ENCODE measurements around the gene DSEL.

- TF ChIP-seq NRF1 (IDR thresholded peaks at IDR 0.05; ENCODE audit: low read depth, low read length) (no peak), POLR2A (IDR thresholded peaks at IDR 0.05; ENCODE audit: control extremely low read depth in 1 of 2, low read depth in 2 of 2, low read length in 2 of 2) (no peak), CREB1 (IDR thresholded peaks at IDR 0.05) (no peak), EZH2 (IDR thresholded peaks at IDR 0.05; ENCODE audit: low read depth, low read length, severe bottlenecking) (no peak), ATF3 (IDR thresholded peaks at IDR 0.05; ENCODE audit: insufficient read depth, low read depth, low read length) (no peak), ZNF274 (IDR thresholded peaks at IDR 0.05; ENCODE audit: borderline replicate concordance, extremely low read depth, low read length) (no peak), CHD2 (IDR thresholded peaks at IDR 0.05; ENCODE audit: low read length) (no peak), GABPA (IDR thresholded peaks at IDR 0.05; ENCODE audit: borderline replicate concordance, insufficient read depth, low read length) (no peak), KDM5A (IDR thresholded peaks at IDR 0.05; ENCODE audit: low read length) (no peak)
- TF ChIP-seq, protein P1, sequence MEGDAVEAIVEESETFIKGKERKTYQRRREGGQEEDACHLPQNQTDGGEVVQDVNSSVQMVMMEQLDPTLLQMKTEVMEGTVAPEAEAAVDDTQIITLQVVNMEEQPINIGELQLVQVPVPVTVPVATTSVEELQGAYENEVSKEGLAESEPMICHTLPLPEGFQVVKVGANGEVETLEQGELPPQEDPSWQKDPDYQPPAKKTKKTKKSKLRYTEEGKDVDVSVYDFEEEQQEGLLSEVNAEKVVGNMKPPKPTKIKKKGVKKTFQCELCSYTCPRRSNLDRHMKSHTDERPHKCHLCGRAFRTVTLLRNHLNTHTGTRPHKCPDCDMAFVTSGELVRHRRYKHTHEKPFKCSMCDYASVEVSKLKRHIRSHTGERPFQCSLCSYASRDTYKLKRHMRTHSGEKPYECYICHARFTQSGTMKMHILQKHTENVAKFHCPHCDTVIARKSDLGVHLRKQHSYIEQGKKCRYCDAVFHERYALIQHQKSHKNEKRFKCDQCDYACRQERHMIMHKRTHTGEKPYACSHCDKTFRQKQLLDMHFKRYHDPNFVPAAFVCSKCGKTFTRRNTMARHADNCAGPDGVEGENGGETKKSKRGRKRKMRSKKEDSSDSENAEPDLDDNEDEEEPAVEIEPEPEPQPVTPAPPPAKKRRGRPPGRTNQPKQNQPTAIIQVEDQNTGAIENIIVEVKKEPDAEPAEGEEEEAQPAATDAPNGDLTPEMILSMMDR (IDR thresholded peaks at IDR 0.05; ENCODE audit: control extremely low read depth in 1 of 3, insufficient read depth in 1 of 3, low read depth in 1 of 3, low read length in 3 of 3), result no peak
Measured at GRCh38 chr18:67478249-67478648, 38.3 kb downstream of the DSEL start.

All from H1 (cell line).